ENCODE results near the gene SKAP1. TPM values are rescaled to one million over a fixed set of nuclear protein-coding genes. Genes with fewer than 3 reads are reported as not detected.

SKAP1 gene
- polyA plus RNA-seq, 1 of the 3 experiments (the other 2 are of a cell fraction): not detected

- no peaks in the 10 kb centered on the region for H3K36me3 ChIP-seq (replicated peaks in 1 of 2; ENCODE audit: control insufficient read depth in 1 of 2, insufficient read depth in 2 of 2, low read length in 1 of 2)
- POLR2A ChIA-PET: interaction anchor here (1.1 kb wide), 1 partner anchor 8 kb away, joined by 3 read pairs; no protein-coding TSS in a partner anchor
- TF ChIP-seq, protein P1, sequence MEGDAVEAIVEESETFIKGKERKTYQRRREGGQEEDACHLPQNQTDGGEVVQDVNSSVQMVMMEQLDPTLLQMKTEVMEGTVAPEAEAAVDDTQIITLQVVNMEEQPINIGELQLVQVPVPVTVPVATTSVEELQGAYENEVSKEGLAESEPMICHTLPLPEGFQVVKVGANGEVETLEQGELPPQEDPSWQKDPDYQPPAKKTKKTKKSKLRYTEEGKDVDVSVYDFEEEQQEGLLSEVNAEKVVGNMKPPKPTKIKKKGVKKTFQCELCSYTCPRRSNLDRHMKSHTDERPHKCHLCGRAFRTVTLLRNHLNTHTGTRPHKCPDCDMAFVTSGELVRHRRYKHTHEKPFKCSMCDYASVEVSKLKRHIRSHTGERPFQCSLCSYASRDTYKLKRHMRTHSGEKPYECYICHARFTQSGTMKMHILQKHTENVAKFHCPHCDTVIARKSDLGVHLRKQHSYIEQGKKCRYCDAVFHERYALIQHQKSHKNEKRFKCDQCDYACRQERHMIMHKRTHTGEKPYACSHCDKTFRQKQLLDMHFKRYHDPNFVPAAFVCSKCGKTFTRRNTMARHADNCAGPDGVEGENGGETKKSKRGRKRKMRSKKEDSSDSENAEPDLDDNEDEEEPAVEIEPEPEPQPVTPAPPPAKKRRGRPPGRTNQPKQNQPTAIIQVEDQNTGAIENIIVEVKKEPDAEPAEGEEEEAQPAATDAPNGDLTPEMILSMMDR (IDR thresholded peaks at IDR 0.05): peak; percentile 48
- no peak for TF ChIP-seq FOXJ3 (CRISPR knock-in tag; IDR thresholded peaks at IDR 0.05)
- TF ChIP-seq SMC3 (IDR thresholded peaks at IDR 0.05; ENCODE audit: low read depth, low read length): 0 out of 2 replicates have a peak, but pooled peaks have one; percentile 5
- TF ChIP-seq, protein P2, sequence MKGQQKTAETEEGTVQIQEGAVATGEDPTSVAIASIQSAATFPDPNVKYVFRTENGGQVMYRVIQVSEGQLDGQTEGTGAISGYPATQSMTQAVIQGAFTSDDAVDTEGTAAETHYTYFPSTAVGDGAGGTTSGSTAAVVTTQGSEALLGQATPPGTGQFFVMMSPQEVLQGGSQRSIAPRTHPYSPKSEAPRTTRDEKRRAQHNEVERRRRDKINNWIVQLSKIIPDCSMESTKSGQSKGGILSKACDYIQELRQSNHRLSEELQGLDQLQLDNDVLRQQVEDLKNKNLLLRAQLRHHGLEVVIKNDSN (IDR thresholded peaks at IDR 0.05; ENCODE audit: borderline replicate concordance, low read depth): no peak
- TF ChIP-seq, protein P3, sequence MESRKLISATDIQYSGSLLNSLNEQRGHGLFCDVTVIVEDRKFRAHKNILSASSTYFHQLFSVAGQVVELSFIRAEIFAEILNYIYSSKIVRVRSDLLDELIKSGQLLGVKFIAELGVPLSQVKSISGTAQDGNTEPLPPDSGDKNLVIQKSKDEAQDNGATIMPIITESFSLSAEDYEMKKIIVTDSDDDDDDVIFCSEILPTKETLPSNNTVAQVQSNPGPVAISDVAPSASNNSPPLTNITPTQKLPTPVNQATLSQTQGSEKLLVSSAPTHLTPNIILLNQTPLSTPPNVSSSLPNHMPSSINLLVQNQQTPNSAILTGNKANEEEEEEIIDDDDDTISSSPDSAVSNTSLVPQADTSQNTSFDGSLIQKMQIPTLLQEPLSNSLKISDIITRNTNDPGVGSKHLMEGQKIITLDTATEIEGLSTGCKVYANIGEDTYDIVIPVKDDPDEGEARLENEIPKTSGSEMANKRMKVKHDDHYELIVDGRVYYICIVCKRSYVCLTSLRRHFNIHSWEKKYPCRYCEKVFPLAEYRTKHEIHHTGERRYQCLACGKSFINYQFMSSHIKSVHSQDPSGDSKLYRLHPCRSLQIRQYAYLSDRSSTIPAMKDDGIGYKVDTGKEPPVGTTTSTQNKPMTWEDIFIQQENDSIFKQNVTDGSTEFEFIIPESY (IDR thresholded peaks at IDR 0.05; ENCODE audit: borderline replicate concordance, low read depth): no peak
- peak; percentile 42; the same call in 1 of the 2 replicates for TF ChIP-seq FOSL2 (IDR thresholded peaks at IDR 0.05; ENCODE audit: borderline replicate concordance, low read depth)
- TF ChIP-seq RAD21 (IDR thresholded peaks at IDR 0.05; ENCODE audit: low read length): no peak
- TF ChIP-seq TEAD4 (IDR thresholded peaks at IDR 0.05; ENCODE audit: borderline replicate concordance, insufficient read depth): no peak
Measured at GRCh38 chr17:48470388-48471034, 40.5 kb upstream of the SKAP1 start.

GRCh38 chr17:48469227-48469626 lies 39.2 kb upstream of the SKAP1 start:
- H3K79me2 ChIP-seq (ENCODE audit: insufficient read depth): no peaks in the 10 kb centered on the region
- H3K4me1 ChIP-seq (ENCODE audit: control insufficient read depth in 1 of 2, insufficient read depth in 2 of 2, low read depth in 1 of 2, low read length in 1 of 2): 0 out of 4 replicates have a peak, but pooled peaks cover 0 to 7% of the 10 kb centered on the region in 2 experiments
- H3K9me3 ChIP-seq: no peaks in the 10 kb centered on the region
- 20% methylated on average over 3 of the region's 3 CpGs for WGBS (ENCODE audit: low lambda C conversion rate)
- ChIA-PET CTCF (interaction anchor here (1.0 to 1.8 kb wide), 2 partner anchors 12 to 161 kb away, joined by 4 read pairs; no protein-coding TSS in a partner anchor), POLR2A (no interaction called here)
- H3K9me2 ChIP-seq: no peaks in the 10 kb centered on the region
- no peaks in the 10 kb centered on the region for H3K36me3 ChIP-seq (replicated peaks in 1 of 2; ENCODE audit: control insufficient read depth in 1 of 2, insufficient read depth in 2 of 2, low read length in 1 of 2)
- no peaks in the 10 kb centered on the region for H4K20me1 ChIP-seq (ENCODE audit: insufficient read depth)
- peaks cover 33% of the 10 kb centered on the region for H3F3A ChIP-seq (replicated peaks; ENCODE audit: insufficient read depth)
- no peak overlapping the region for H3K9ac ChIP-seq
- H3K4me2 ChIP-seq: no peak overlapping the region
- DNase-seq: no peak
- no peak overlapping the region for H3K27ac ChIP-seq (ENCODE audit: low read depth in 2 of 2, low read length in 1 of 2)
- H3K4me3 ChIP-seq (ENCODE audit: low read depth in 2 of 2, low read length in 1 of 2): no peak overlapping the region
- no peak overlapping the region for H2AFZ ChIP-seq (ENCODE audit: low read depth)
- H3K27me3 ChIP-seq (ENCODE audit: insufficient read depth): peaks cover 49% of the 10 kb centered on the region
- TF ChIP-seq MAX (IDR thresholded peaks at IDR 0.05; ENCODE audit: low read depth) (no peak), RXRA (IDR thresholded peaks at IDR 0.05; ENCODE audit: borderline replicate concordance, low read depth) (no peak), FOSL2 (IDR thresholded peaks at IDR 0.05; ENCODE audit: borderline replicate concordance, low read depth) (no peak), TEAD4 (IDR thresholded peaks at IDR 0.05; ENCODE audit: borderline replicate concordance, insufficient read depth) (no peak), YY1 (IDR thresholded peaks at IDR 0.05; ENCODE audit: low read depth) (no peak), TCF12 (IDR thresholded peaks at IDR 0.05) (no peak), EP300 (IDR thresholded peaks at IDR 0.05; ENCODE audit: borderline replicate concordance in 1 of 2, low read depth in 1 of 2, low read length in 1 of 2) (no peak)
- TF ChIP-seq, protein P3 (IDR thresholded peaks at IDR 0.05; ENCODE audit: borderline replicate concordance, low read depth): no peak
- TF ChIP-seq, protein P1 (IDR thresholded peaks at IDR 0.05): no peak

More at GRCh38 chr17:48470388-48471034, 40.5 kb upstream of the SKAP1 start:
- Histone ChIP-seq H3K9me3 (no peaks in the 10 kb centered on the region), H3K4me2 (no peak overlapping the region), H4K20me1 (ENCODE audit: insufficient read depth) (no peaks in the 10 kb centered on the region), H3K4me3 (ENCODE audit: low read depth in 2 of 2, low read length in 1 of 2) (no peak overlapping the region), H3K9me2 (no peaks in the 10 kb centered on the region), H3K4me1 (ENCODE audit: control insufficient read depth in 1 of 2, insufficient read depth in 2 of 2, low read depth in 1 of 2, low read length in 1 of 2) (0 out of 4 replicates have a peak, but pooled peaks cover 0 to 7% of the 10 kb centered on the region in 2 experiments), H3F3A (replicated peaks; ENCODE audit: insufficient read depth) (peaks cover 33% of the 10 kb centered on the region), H3K27me3 (ENCODE audit: insufficient read depth) (peaks cover 37% of the 10 kb centered on the region), H2AFZ (ENCODE audit: low read depth) (no peak overlapping the region), H3K79me2 (ENCODE audit: insufficient read depth) (no peaks in the 10 kb centered on the region), H3K27ac (ENCODE audit: low read depth in 2 of 2, low read length in 1 of 2) (no peak overlapping the region), H3K9ac (no peak overlapping the region)
- CTCF ChIA-PET: interaction anchor here (1.8 to 3.9 kb wide), 3 partner anchors 14 to 163 kb away, joined by 4 to 19 read pairs (median 4); no protein-coding TSS in a partner anchor
- no peak for DNase-seq
- WGBS (ENCODE audit: low lambda C conversion rate): 10% methylated on average over 6 of the region's 6 CpGs

Data from SK-N-SH (cell line).